Activated CD4-positive, alpha-beta T cell treated with anti-CD3 and anti-CD28 coated beads for 4 hours (primary cell): Measurements from ENCODE around the gene UTP4.

Source experiments
- DNase-seq, 2 donors: peaks; one replicate each; pipeline ENCODE4 v3.0.0-alpha.2; 2020

UTP4 gene

GRCh38 chr16:69132424-69133252, at the start of gene UTP4, which contains the start of gene CHTF8:
TSS of gene UTP4 (plus strand) at chr16:69132649. CDS start at chr16:69133460, 811 bp downstream.
TSS of gene CHTF8 (minus strand) at chr16:69132588. CDS start at chr16:69121458, 11,130 bp downstream.
- peak; percentile 83 to 86 for DNase-seq

- DNase-seq = no peak
These were observed 49.0 kb upstream of the UTP4 start for GRCh38 chr16:69083306-69083941.

GRCh38 chr16:69084289-69084688, 48.2 kb upstream of the UTP4 start:
- no peak for DNase-seq

- DNase-seq = no peak
These were observed 47.3 kb upstream of the UTP4 start for GRCh38 chr16:69085032-69085695.

- no peak for DNase-seq
These were observed 45.3 kb upstream of the UTP4 start for GRCh38 chr16:69087161-69087581.

- DNase-seq = no peak
These were observed 43.8 kb upstream of the UTP4 start for GRCh38 chr16:69088684-69089083.

GRCh38 chr16:69089091-69089910, 43.1 kb upstream of the UTP4 start:
- no peak for DNase-seq

- DNase-seq = no peak
These were observed 38.5 kb upstream of the UTP4 start for GRCh38 chr16:69093974-69094373.

- DNase-seq = no peak
These were observed 37.9 kb upstream of the UTP4 start for GRCh38 chr16:69094501-69094900.

GRCh38 chr16:69095193-69095592, 37.3 kb upstream of the UTP4 start:
- DNase-seq = no peak

GRCh38 chr16:69100071-69100691, 32.3 kb upstream of the UTP4 start:
- no peak for DNase-seq

- DNase-seq = peak in 1 of 2 donors; percentile 20
These were observed 26.7 kb upstream of the UTP4 start, which contains the start of gene HAS3 for GRCh38 chr16:69105501-69106361. TSS of gene HAS3 (plus strand) at chr16:69105653. CDS start at chr16:69109396, 3,743 bp downstream.

- no peak for DNase-seq
These were observed 25.7 kb upstream of the UTP4 start for GRCh38 chr16:69106491-69107315.

- no peak for DNase-seq
These were observed 25.0 kb upstream of the UTP4 start for GRCh38 chr16:69107316-69107962.

GRCh38 chr16:69108064-69108904, 24.2 kb upstream of the UTP4 start:
- no peak for DNase-seq

- DNase-seq = no peak
These were observed 23.6 kb upstream of the UTP4 start for GRCh38 chr16:69108905-69109252.

- no peak for DNase-seq
These were observed 22.8 kb upstream of the UTP4 start for GRCh38 chr16:69109486-69110270.

- DNase-seq = no peak
These were observed 22.0 kb upstream of the UTP4 start for GRCh38 chr16:69110406-69110805.
